GM23338 (cell line): Measurements from ENCODE around the gene ARID1B. TPM values are rescaled to one million over a fixed set of nuclear protein-coding genes. Genes with fewer than 3 reads are reported as not detected.

Experiments used
- ATAC-seq: fragments of 200-7000 bp; cut with Tn5 transposase; 3 replicates; pipeline ENCODE4 v1.9.1; 2020
- DNase-seq: peaks from one replicate; pipeline ENCODE4 v3.0.0-alpha.2; 2015; ENCODE audit warnings: low spot score
- H2AFZ ChIP-seq: fragments of 200-600 bp; sonication (generic); 2 replicates; pipeline ENCODE4 v1.8.0; 2016; ENCODE audit warnings: antibody characterized with exemption, mild to moderate bottlenecking, moderate library complexity
- H3F3A ChIP-seq: fragments of 200-600 bp; sonication (generic); replicated peaks from 2 replicates; pipeline ENCODE4 v1.8.0; 2017; ENCODE audit warnings: antibody characterized with exemption, mixed run types, low read depth
- H3K27ac ChIP-seq: fragments of 200-600 bp; sonication (generic); 2 replicates; pipeline ENCODE4 v1.6.1; 2016; ENCODE audit warnings: low read depth
- H3K27me3 ChIP-seq: fragments of 200-600 bp; sonication (generic); 2 replicates; pipeline ENCODE4 v1.8.0; 2016; ENCODE audit warnings: mild to moderate bottlenecking, mixed run types, moderate library complexity; ENCODE audit not compliant: insufficient read depth
- H3K36me3 ChIP-seq: fragments of 200-600 bp; sonication (generic); 2 replicates; pipeline ENCODE4 v1.8.0; 2016; ENCODE audit warnings: mild to moderate bottlenecking; ENCODE audit not compliant: insufficient read depth
- H3K4me1 ChIP-seq: fragments of 200-600 bp; sonication (generic); 2 replicates; pipeline ENCODE4 v1.8.0; 2016; ENCODE audit warnings: mild to moderate bottlenecking, moderate library complexity; ENCODE audit not compliant: insufficient read depth
- H3K4me2 ChIP-seq: fragments of 200-600 bp; sonication (generic); 2 replicates; pipeline ENCODE4 v1.7.1; 2017; ENCODE audit warnings: mixed run types
- H3K4me3 ChIP-seq: fragments of 200-600 bp; sonication (generic); 2 replicates; pipeline ENCODE4 v1.6.1; 2016; ENCODE audit warnings: mixed run types
- H3K79me2 ChIP-seq: fragments of 200-600 bp; sonication (generic); replicated peaks from 2 replicates; pipeline ENCODE4 v1.8.0; 2017; ENCODE audit warnings: mild to moderate bottlenecking; ENCODE audit not compliant: insufficient read depth
- H3K9me2 ChIP-seq: fragments of 200-600 bp; sonication (generic); 2 replicates; pipeline ENCODE4 v1.8.0; 2017; ENCODE audit not compliant: insufficient read depth
- H4K20me1 ChIP-seq: fragments of 200-600 bp; sonication (generic); replicated peaks from 2 replicates; pipeline ENCODE4 v1.8.0; 2017; ENCODE audit warnings: mild to moderate bottlenecking; ENCODE audit not compliant: insufficient read depth
- H3K27ac Mint-ChIP-seq: 2 replicates; pipeline ENCODE4 v1.8.0; 2020; ENCODE audit warnings: inconsistent platforms, mild to moderate bottlenecking, moderate library complexity, mixed read lengths
- H3K27me3 Mint-ChIP-seq: 3 replicates; pipeline ENCODE4 v1.8.0; 2022; ENCODE audit warnings: low read depth, mild to moderate bottlenecking, moderate library complexity, mixed read lengths, inconsistent platforms; ENCODE audit not compliant: insufficient read depth, poor library complexity
- H3K36me3 Mint-ChIP-seq: 3 replicates; pipeline ENCODE4 v1.8.0; 2021; ENCODE audit warnings: low read depth, mild to moderate bottlenecking, inconsistent platforms, moderate library complexity, mixed read lengths
- H3K4me1 Mint-ChIP-seq: 3 replicates; pipeline ENCODE4 v1.8.0; 2020; ENCODE audit warnings: mild to moderate bottlenecking, inconsistent platforms, mixed read lengths
- H3K4me3 Mint-ChIP-seq: 3 replicates; pipeline ENCODE4 v1.8.0; 2021; ENCODE audit warnings: moderate library complexity, mild to moderate bottlenecking, inconsistent platforms, mixed read lengths
- H3K9me3 Mint-ChIP-seq: 3 replicates; pipeline ENCODE4 v1.8.0; 2020; ENCODE audit warnings: moderate library complexity, mild to moderate bottlenecking, inconsistent platforms, mixed read lengths
- CREB1 ChIP-seq: fragments of 250-450 bp; sonication (Bioruptor Pico); IDR thresholded peaks from 2 replicates; pipeline ENCODE4 v1.5.0; 2020; ENCODE audit warnings: low read depth, mild to moderate bottlenecking, moderate library complexity
- ETS1 ChIP-seq: IDR thresholded peaks from 2 replicates; pipeline ENCODE4 v1.6.1; 2016; ENCODE audit warnings: antibody characterized with exemption
- EZH2 ChIP-seq: fragments of 200-600 bp; sonication (generic); IDR thresholded peaks from one replicate; pipeline ENCODE4 v1.8.0; 2017; ENCODE audit warnings: antibody characterized with exemption, mild to moderate bottlenecking, low read depth; ENCODE audit not compliant: unreplicated experiment
- EZH2phosphoT487 ChIP-seq: fragments of 200-600 bp; sonication (generic); IDR thresholded peaks from one replicate; pipeline ENCODE4 v1.8.1; 2018; ENCODE audit warnings: antibody characterized with exemption; ENCODE audit not compliant: unreplicated experiment
- NANOG ChIP-seq: IDR thresholded peaks from 2 replicates; pipeline ENCODE4 v1.6.1; 2016; ENCODE audit warnings: antibody characterized with exemption, borderline replicate concordance
- POLR2AphosphoS5 ChIP-seq: IDR thresholded peaks from 2 replicates; pipeline ENCODE4 v1.6.1; 2016; ENCODE audit warnings: antibody characterized with exemption, low read depth
- STAT1 ChIP-seq: IDR thresholded peaks from one replicate; pipeline ENCODE4 v1.6.1; 2016; ENCODE audit warnings: antibody characterized with exemption; ENCODE audit not compliant: unreplicated experiment
- ZNF114 ChIP-seq: fragments of 250-450 bp; sonication (Bioruptor Pico); IDR thresholded peaks from 2 replicates; pipeline ENCODE4 v1.5.0; 2020; ENCODE audit warnings: mild to moderate bottlenecking, moderate library complexity
- ZNF331 ChIP-seq: fragments of 250-450 bp; sonication (Bioruptor Pico); IDR thresholded peaks from 2 replicates; pipeline ENCODE4 v1.5.0; 2020; ENCODE audit warnings: low read depth, mild to moderate bottlenecking, moderate library complexity
- polyA plus RNA-seq: library from polyadenylated mRNA; unstranded; fragments of >200 nt; fragmentation: Nextera tagmentation; extraction: Ambion mirVana; gene quantifications from 2 replicates; pipeline ENCODE4 v1.2.1, GENCODE V29; 2016
- total RNA-seq: library from RNA; depleted of rRNA; stranded (reverse); fragments of >200 nt; shearing (Covaris generic); gene quantifications from 2 replicates; pipeline ENCODE4 v1.2.3, GENCODE V29; 2014
- TF ChIP-seq, protein P1 (sequence below): fragments of 250-450 bp; sonication (Bioruptor Pico); IDR thresholded peaks from 2 replicates; pipeline ENCODE4 v1.5.0; 2020; ENCODE audit warnings: mild to moderate bottlenecking, moderate library complexity

The ARID1B gene
- total and polyA plus RNA-seq, 2 experiments from 2014 or later, result 59.3 to 72.2 TPM

DNA sequence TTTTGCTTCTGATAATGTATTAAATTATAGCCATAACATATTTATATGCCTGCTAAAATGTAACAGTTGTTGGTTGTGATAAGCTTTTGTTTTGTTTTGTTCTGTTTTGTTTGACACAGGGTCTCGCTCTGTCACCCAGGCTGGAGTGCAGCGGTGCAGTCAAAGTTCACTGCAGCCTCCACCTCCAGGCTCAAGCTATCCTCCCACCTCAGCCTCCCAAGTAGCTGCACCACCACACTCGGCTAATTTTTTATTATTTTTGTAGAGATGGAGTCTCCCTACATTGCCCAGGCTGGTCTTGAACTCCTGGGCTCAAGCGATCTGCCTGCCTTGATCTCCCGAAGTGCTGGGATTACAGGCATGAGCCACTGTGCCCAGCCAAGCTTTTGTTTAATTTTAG lies 157.8 kb downstream of the ARID1B start:
- H3K4me1 ChIP-seq, result peaks cover 49% of the 10 kb centered on the region
- Mint-ChIP-seq H3K27ac (no peak overlapping the region), H3K9me3 (no peaks in the 10 kb centered on the region), H3K27me3 (no peaks in the 10 kb centered on the region), H3K4me1 (peaks cover 62% of the 10 kb centered on the region), H3K36me3 (peaks cover 7% of the 10 kb centered on the region; the same call in 2 of the 3 replicates), H3K4me3 (no peak overlapping the region)
- TF ChIP-seq STAT1, result no peak
- no peak for TF ChIP-seq ETS1
- TF ChIP-seq POLR2AphosphoS5, result no peak
- TF ChIP-seq NANOG, result no peak
- H3F3A ChIP-seq, result no peaks in the 10 kb centered on the region
- no peak overlapping the region for H3K4me3 ChIP-seq
- H3K4me2 ChIP-seq, result no peak overlapping the region
- DNase-seq (no peak), ATAC-seq (no peak)
- no peak overlapping the region for H3K27ac ChIP-seq
- no peak overlapping the region for H2AFZ ChIP-seq
- no peaks in the 10 kb centered on the region for H4K20me1 ChIP-seq
- no peaks in the 10 kb centered on the region for H3K9me2 ChIP-seq
- H3K27me3 ChIP-seq, result no peaks in the 10 kb centered on the region
- no peaks in the 10 kb centered on the region for H3K36me3 ChIP-seq
- peaks cover 97% of the 10 kb centered on the region for H3K79me2 ChIP-seq

DNA sequence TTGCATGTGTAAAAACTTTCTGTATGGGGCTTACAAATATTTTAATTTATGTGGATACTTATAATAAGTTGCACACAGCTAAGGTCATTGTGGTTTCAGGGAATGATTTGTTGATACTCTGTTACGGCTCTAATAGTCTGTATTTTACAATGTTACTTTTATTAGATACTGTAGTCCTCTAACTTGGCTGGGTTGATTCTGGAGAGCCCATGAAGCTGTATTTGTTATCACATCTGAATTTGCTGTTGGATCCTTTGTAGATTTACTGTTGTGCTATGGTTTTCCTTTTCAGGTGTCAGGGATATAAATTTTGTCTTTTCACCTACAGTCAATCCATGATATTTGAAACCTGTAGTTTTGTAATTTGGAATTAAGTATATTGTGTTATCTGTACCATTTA lies 161.0 kb downstream of the ARID1B start:
- no peak for DNase-seq
- Histone ChIP-seq H3K4me2 (no peak overlapping the region), H3K9me2 (no peaks in the 10 kb centered on the region), H3K36me3 (no peaks in the 10 kb centered on the region), H2AFZ (no peak overlapping the region), H3K4me1 (peaks cover 40% of the 10 kb centered on the region), H4K20me1 (no peaks in the 10 kb centered on the region), H3K79me2 (peaks cover 98% of the 10 kb centered on the region), H3F3A (no peaks in the 10 kb centered on the region), H3K27me3 (no peaks in the 10 kb centered on the region), H3K27ac (no peak overlapping the region), H3K4me3 (no peak overlapping the region)
- no peak overlapping the region for H3K4me3 Mint-ChIP-seq
- H3K27me3 Mint-ChIP-seq, result peaks cover 2% of the 10 kb centered on the region
- no peaks in the 10 kb centered on the region for H3K9me3 Mint-ChIP-seq
- peaks cover 7% of the 10 kb centered on the region; the same call in 2 of the 3 replicates for H3K36me3 Mint-ChIP-seq
- TF ChIP-seq ZNF114 (CRISPR knock-in tag) (no peak), CREB1 (no peak), STAT1 (no peak), ZNF331 (CRISPR knock-in tag) (no peak), ETS1 (no peak), EZH2 (no peak), POLR2AphosphoS5 (no peak), EZH2phosphoT487 (no peak)
- TF ChIP-seq, protein P1, sequence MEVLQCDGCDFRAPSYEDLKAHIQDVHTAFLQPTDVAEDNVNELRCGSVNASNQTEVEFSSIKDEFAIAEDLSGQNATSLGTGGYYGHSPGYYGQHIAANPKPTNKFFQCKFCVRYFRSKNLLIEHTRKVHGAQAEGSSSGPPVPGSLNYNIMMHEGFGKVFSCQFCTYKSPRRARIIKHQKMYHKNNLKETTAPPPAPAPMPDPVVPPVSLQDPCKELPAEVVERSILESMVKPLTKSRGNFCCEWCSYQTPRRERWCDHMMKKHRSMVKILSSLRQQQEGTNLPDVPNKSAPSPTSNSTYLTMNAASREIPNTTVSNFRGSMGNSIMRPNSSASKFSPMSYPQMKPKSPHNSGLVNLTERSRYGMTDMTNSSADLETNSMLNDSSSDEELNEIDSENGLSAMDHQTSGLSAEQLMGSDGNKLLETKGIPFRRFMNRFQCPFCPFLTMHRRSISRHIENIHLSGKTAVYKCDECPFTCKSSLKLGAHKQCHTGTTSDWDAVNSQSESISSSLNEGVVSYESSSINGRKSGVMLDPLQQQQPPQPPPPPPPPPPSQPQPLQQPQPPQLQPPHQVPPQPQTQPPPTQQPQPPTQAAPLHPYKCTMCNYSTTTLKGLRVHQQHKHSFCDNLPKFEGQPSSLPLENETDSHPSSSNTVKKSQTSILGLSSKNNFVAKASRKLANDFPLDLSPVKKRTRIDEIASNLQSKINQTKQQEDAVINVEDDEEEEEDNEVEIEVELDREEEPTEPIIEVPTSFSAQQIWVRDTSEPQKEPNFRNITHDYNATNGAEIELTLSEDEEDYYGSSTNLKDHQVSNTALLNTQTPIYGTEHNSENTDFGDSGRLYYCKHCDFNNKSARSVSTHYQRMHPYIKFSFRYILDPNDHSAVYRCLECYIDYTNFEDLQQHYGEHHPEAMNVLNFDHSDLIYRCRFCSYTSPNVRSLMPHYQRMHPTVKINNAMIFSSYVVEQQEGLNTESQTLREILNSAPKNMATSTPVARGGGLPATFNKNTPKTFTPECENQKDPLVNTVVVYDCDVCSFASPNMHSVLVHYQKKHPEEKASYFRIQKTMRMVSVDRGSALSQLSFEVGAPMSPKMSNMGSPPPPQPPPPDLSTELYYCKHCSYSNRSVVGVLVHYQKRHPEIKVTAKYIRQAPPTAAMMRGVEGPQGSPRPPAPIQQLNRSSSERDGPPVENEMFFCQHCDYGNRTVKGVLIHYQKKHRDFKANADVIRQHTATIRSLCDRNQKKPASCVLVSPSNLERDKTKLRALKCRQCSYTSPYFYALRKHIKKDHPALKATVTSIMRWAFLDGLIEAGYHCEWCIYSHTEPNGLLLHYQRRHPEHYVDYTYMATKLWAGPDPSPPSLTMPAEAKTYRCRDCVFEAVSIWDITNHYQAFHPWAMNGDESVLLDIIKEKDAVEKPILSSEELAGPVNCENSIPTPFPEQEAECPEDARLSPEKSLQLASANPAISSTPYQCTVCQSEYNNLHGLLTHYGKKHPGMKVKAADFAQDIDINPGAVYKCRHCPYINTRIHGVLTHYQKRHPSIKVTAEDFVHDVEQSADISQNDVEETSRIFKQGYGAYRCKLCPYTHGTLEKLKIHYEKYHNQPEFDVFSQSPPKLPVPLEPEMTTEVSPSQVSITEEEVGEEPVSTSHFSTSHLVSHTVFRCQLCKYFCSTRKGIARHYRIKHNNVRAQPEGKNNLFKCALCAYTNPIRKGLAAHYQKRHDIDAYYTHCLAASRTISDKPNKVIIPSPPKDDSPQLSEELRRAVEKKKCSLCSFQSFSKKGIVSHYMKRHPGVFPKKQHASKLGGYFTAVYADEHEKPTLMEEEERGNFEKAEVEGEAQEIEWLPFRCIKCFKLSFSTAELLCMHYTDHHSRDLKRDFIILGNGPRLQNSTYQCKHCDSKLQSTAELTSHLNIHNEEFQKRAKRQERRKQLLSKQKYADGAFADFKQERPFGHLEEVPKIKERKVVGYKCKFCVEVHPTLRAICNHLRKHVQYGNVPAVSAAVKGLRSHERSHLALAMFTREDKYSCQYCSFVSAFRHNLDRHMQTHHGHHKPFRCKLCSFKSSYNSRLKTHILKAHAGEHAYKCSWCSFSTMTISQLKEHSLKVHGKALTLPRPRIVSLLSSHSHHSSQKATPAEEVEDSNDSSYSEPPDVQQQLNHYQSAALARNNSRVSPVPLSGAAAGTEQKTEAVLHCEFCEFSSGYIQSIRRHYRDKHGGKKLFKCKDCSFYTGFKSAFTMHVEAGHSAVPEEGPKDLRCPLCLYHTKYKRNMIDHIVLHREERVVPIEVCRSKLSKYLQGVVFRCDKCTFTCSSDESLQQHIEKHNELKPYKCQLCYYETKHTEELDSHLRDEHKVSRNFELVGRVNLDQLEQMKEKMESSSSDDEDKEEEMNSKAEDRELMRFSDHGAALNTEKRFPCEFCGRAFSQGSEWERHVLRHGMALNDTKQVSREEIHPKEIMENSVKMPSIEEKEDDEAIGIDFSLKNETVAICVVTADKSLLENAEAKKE (CRISPR knock-in tag), result no peak
- H3K4me1 Mint-ChIP-seq, result peaks cover 62% of the 10 kb centered on the region
- no peak for ATAC-seq
- peak overlapping the region; percentile 63; the same call in 1 of the 2 replicates for H3K27ac Mint-ChIP-seq
